K562 (cell line): Measurements from ENCODE around the gene PEF1. TPM values are rescaled to one million over a fixed set of nuclear protein-coding genes. Genes with fewer than 3 reads are reported as not detected.

Source experiments
- ARID3A ChIP-seq: IDR thresholded peaks from 2 replicates; pipeline ENCODE4 v1.6.1; 2012; ENCODE audit warnings: low read depth, low read length, improper control_type of control experiment, borderline replicate concordance
- CHD4 ChIP-seq: fragments of 200-600 bp; sonication (generic); IDR thresholded peaks from 3 replicates; pipeline ENCODE4 v1.6.1; 2012; ENCODE audit warnings: low read depth, mild to moderate bottlenecking, mixed read lengths, low read length, inconsistent platforms; ENCODE audit not compliant: insufficient read depth, insufficient replicate concordance, poor library complexity, severe bottlenecking
- HMGN3 ChIP-seq: IDR thresholded peaks from 2 replicates; pipeline ENCODE4 v1.6.1; 2011; ENCODE audit warnings: borderline replicate concordance, low read depth, mild to moderate bottlenecking, mixed read lengths, low read length; ENCODE audit not compliant: insufficient read length; ENCODE audit errors: extremely low read depth
- KDM1A ChIP-seq, 2 experiments: fragments of 450-650 bp; IDR thresholded peaks; 2 replicates each; pipeline ENCODE4 v1.6.1; 2016; ENCODE audit warnings: mild to moderate bottlenecking in 2 of 2
- KLF6 ChIP-seq: fragments of 250-450 bp; sonication (Bioruptor Pico); IDR thresholded peaks from 2 replicates; pipeline ENCODE4 v1.4.0; 2020; ENCODE audit warnings: mild to moderate bottlenecking, moderate library complexity, borderline replicate concordance
- MCM3 ChIP-seq: fragments of 450-650 bp; IDR thresholded peaks from 2 replicates; pipeline ENCODE4 v1.6.1; 2016
- MLX ChIP-seq, 2 experiments: fragments of 450-650 bp in 1 of 2; sonication (generic) in 1 of 2; formaldehyde crosslinking; conservative IDR thresholded peaks; 2 replicates each; pipeline versions ENCODE4 v1.4.0 to v1.8.1; 2020 to 2022; ENCODE audit warnings: mild to moderate bottlenecking in 1 of 2, missing genetic modification reagents in 1 of 2
- MXD1 ChIP-seq: fragments of 250-450 bp; sonication (Bioruptor Pico); IDR thresholded peaks from 2 replicates; pipeline ENCODE4 v1.8.0; 2021; ENCODE audit warnings: borderline replicate concordance, mild to moderate bottlenecking, moderate library complexity; ENCODE audit not compliant: poor library complexity, severe bottlenecking
- MYC ChIP-seq, 2 experiments: fragments of 250-450 bp in 1 of 2; sonication (Bioruptor Pico) in 1 of 2; IDR thresholded peaks; 2 replicates each; pipeline versions ENCODE4 v1.5.1 to v1.6.1; 2012 to 2021; ENCODE audit warnings: low read depth in 2 of 2, borderline replicate concordance in 1 of 2, improper control_type of control experiment in 1 of 2, low read length in 1 of 2, mild to moderate bottlenecking in 1 of 2, moderate library complexity in 1 of 2
- NR0B1 ChIP-seq: fragments of 450-650 bp; IDR thresholded peaks from one replicate; pipeline ENCODE4 v1.6.1; 2018; ENCODE audit warnings: mild to moderate bottlenecking, moderate library complexity; ENCODE audit not compliant: partially characterized antibody
- RAD51 ChIP-seq: fragments of 450-650 bp; IDR thresholded peaks from 2 replicates; pipeline ENCODE4 v1.7.1; 2016; ENCODE audit warnings: low read depth, mild to moderate bottlenecking, borderline replicate concordance
- RBM22 ChIP-seq: fragments of 200-400 bp; formaldehyde crosslinking; IDR thresholded peaks from 2 replicates; pipeline ENCODE4 v1.6.1; 2018; ENCODE audit warnings: low read length, low read depth; ENCODE audit not compliant: poor library complexity, severe bottlenecking
- SP2 ChIP-seq: IDR thresholded peaks from 2 replicates; pipeline ENCODE4 v1.6.1; 2011; ENCODE audit warnings: mild to moderate bottlenecking, low read depth, low read length, moderate library complexity; ENCODE audit not compliant: poor library complexity, severe bottlenecking; ENCODE audit errors: extremely low read depth
- TFAM ChIP-seq: fragments of 250-450 bp; sonication (Bioruptor Pico); conservative IDR thresholded peaks from 2 replicates; pipeline ENCODE4 v1.5.0; 2021; ENCODE audit warnings: mild to moderate bottlenecking, moderate library complexity
- ZC3H8 ChIP-seq: fragments of 450-650 bp; IDR thresholded peaks from 2 replicates; pipeline ENCODE4 v1.6.1; 2017
- ZNF253 ChIP-seq: fragments of 250-450 bp; sonication (Bioruptor Pico); conservative IDR thresholded peaks from 2 replicates; pipeline ENCODE4 v1.6.1; 2021; ENCODE audit warnings: mild to moderate bottlenecking
- ZNF609 ChIP-seq: sonication (generic); formaldehyde crosslinking; IDR thresholded peaks from 2 replicates; pipeline ENCODE4 v1.8.1; 2023; ENCODE audit warnings: missing genetic modification reagents, mild to moderate bottlenecking, borderline replicate concordance
- ZNF764 ChIP-seq: fragments of 250-450 bp; sonication (Bioruptor Pico); IDR thresholded peaks from 2 replicates; pipeline ENCODE4 v1.4.0; 2020; ENCODE audit warnings: low read depth, mild to moderate bottlenecking, moderate library complexity
- polyA plus RNA-seq, 8 experiments: library from polyadenylated mRNA; depleted of rRNA in 4 of 8; stranded (reverse) in 5 of 8; unstranded in 3 of 8; fragments of >200 nt; fragmentation: Nextera tagmentation in 2 of 8; fragmentation: Illumina TruSeq in 1 of 8; extraction: Ambion mirVana in 2 of 8; extraction: Trizol in 1 of 8; gene quantifications; 2 replicates each; pipeline versions ENCODE4 v1.2.1 to v1.2.3, GENCODE V29; 2011 to 2014; ENCODE audit warnings: inconsistent platforms in 1 of 8, missing spikeins in 1 of 8
- total RNA-seq, 7 experiments: library from RNA; depleted of rRNA in 6 of 7; stranded (reverse); fragments of >200 nt in 6 of 7; fragmentation: Illumina TruSeq in 2 of 7; extraction: Trizol in 2 of 7; gene quantifications; 2 replicates each; pipeline versions ENCODE4 v1.2.1 to v1.2.3, GENCODE V29; 2011 to 2021; ENCODE audit warnings: low replicate concordance in 1 of 7

The PEF1 gene
- total and polyA plus RNA-seq, 9 of the 15 experiments (the other 6 are each of a cell fraction or from before 2014, with no cell fraction given) = 26.3 to 95.5 (median 61.9) TPM

DNA sequence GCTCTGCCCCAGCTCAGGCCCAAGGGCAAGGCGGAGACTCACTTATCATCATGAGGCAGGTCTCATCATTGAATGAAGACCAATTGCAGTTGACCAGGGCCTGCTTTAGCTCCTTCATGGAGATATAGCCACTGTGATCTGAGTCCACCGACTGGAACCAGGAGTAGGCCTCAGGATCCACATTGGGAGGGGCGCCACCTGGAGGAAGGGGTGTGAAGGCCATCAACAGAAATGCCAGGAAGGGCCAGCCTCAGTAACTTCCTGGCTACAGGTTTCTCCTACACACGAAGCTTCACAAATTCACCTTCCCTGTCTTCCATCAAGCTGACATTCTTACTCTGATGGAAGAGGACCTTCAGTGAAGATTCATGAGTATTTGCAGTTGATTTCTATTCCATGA lies 11.6 kb downstream of the PEF1 start (continued):
- TF ChIP-seq RBM22 (no peak), MLX (CRISPR knock-in tag; conservative IDR thresholded peaks at IDR 0.05) (no peak), ZC3H8 (no peak), CHD4 (no peak), MXD1 (CRISPR knock-in tag) (no peak), MCM3 (no peak), TFAM (no peak), ZNF253 (CRISPR knock-in tag) (no peak), ARID3A (no peak), MYC (IDR thresholded peaks at IDR 0.05; ENCODE audit: low read depth, low read length) (peak; percentile 28; the same call in 1 of the 2 replicates), MYC (CRISPR knock-in tag; IDR thresholded peaks at IDR 0.05; ENCODE audit: borderline replicate concordance, low read depth) (no peak), KLF6 (CRISPR knock-in tag) (no peak), RAD51 (no peak), ZNF609 (CRISPR knock-in tag) (no peak), ZNF764 (no peak), SP2 (no peak), HMGN3 (no peak), KDM1A (IDR thresholded peaks at IDR 0.05) (no peak), NR0B1 (no peak)
